HG03060 (cell line): ENCODE measurements around the gene AJAP1.

Experiments
- ATAC-seq: cut with Tn5 transposase; IDR thresholded peaks from one replicate; pipeline ENCODE4 v1.9.1; 2021; ENCODE audit warnings: low read depth, moderate number of reproducible peaks; ENCODE audit not compliant: unreplicated experiment

AJAP1 gene

DNA sequence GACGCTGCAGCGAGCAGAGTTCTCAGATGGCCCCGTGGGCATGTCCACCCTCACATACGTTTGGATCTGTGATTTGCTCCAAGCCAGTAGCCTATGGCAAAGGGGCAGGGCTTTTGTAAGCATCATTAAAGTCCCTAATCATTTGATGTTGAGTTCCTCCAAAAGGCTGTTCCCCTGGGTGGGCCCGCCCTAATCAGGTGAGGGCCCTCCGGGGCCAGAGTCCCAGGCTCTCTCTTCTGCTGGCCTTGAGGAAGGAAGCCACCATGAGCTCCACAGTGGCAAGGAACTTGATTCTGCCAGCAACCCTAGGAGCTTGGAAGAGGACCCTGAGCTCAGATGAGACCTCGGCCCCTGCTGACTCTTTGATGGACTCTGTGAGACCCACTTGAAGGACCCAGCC, 25.4 kb upstream of the AJAP1 start:
- no peak for ATAC-seq

- ATAC-seq, result no peak
Observed at GRCh38 chr1:4630561-4630960, 23.8 kb upstream of the AJAP1 start.

DNA sequence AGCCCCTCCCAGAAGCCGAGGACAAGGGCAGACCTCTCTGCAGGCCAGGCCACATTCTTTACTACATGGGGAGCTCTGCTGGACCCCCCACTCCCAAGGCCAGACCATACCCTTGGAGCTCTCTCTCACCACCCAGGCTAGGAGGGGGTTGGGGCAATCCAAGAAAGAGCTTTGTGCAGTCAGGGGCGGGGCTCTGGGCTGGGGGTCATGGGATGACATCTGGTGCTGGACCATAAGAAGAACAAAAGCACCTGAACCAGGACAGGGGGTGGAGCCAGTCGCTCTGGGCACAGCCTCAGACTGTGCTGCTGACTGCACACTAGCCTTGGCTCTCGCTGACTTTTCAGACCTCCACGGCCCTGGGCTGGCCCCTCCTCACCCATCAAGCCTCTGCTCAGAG, 23.1 kb upstream of the AJAP1 start:
- no peak for ATAC-seq

DNA sequence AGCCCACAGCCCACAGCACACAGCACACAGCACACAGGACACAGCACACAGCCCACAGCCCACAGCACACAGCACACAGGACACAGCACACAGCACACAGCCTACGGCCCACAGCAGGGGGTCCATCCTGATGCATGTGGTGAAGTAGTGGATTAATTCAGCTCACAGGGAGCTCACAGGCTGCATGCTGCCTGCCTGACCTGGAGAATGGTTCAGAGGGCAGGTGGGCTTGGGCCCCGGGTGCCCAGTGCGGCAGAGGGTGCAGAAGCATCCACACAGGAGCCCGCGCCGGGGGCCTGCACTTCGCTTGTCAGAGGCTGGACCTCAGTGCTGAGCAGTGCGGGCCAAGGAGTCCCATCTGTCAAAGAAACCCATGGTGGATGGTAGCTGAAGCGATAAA, 21.1 kb upstream of the AJAP1 start:
- ATAC-seq, result no peak

GRCh38 chr1:4634156-4634792, 20.1 kb upstream of the AJAP1 start:
- ATAC-seq, result no peak

DNA sequence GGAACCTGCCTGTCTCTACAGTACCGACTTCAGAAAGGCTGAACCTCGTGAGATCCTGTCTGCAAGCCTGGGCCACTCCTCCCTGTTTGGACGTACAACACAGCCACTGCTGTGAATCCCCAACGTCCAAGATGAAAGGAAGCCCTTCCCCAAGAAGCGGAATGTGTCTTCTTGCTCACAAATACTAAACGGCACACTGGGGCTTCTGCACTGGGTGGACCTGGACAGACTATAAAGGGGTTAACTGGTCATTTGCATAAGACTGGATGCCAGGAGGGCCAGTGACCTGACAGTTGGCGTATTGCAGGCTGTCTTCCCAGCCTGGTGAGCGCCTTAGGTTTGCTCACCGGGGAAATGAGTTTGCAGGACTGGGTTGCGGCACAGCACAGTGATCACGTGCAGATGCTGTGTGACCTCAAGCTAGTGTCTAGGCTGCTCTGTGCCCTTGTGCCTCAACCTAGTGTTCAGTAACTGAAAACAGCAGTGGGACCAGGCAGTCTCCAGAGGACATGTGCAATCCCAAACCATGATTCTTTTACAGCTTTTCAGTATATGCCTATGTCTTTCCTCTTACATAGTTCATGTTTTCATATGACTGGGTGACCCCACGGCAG, 19.5 kb upstream of the AJAP1 start:
- no peak for ATAC-seq

DNA sequence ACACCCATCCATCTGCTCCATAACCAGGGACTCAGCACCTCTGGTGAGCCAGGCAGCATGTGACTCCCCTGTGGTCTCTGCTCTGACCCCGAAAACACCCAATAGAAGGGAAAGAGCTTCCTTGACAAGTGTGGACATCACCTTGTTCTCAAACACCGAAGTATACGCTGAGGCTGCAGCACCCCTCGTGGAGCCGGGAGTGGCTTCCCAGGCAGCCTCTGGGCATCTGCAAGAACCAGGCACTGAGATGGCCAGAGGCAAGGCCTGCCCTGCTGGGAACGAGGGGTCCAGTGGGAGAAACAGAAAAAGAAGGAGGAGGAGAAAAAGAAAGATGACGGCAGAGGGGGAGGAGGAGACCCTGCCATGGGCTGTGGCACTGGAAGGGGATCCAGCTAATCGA, 18.2 kb upstream of the AJAP1 start:
- ATAC-seq, result no peak

DNA sequence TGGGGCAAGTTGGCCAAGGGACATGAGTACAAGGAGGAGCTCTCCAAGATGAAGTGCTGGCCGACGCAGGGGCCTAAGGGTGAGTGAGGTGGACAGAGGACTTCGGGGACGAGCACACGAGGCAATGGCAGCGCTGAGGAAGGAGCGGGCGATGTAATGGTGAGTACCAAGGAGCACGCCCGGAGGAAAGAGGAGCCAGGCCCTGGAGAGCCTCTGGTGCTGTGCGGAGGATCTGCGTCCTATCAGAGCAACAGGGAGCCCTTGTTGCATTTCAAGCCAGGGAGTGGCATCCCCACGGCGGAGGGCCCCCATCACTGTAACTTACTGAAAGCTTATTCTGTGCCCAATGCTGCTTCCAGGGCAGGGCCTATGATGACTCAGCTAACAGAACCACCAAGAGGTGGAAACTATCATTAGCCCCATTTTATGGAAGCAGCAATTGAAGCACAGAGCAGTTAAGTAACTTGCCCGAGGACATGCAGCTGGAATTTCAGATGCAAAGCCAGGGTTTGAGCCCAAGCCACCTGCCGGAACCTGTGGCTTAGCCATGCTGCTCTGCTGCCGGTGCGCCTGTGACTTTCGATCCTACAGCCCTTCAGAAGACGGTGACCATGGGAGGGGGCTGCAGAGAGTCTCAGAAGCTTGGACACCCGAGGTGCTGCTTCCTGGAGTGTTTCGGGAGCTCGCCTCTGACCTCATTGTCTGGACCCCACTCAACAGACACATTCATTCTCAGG, 17.6 kb upstream of the AJAP1 start:
- no peak for ATAC-seq

- ATAC-seq, result no peak
Observed at GRCh38 chr1:4637616-4638344, 16.6 kb upstream of the AJAP1 start.

GRCh38 chr1:4638345-4638729, 16.1 kb upstream of the AJAP1 start:
- ATAC-seq, result no peak

DNA sequence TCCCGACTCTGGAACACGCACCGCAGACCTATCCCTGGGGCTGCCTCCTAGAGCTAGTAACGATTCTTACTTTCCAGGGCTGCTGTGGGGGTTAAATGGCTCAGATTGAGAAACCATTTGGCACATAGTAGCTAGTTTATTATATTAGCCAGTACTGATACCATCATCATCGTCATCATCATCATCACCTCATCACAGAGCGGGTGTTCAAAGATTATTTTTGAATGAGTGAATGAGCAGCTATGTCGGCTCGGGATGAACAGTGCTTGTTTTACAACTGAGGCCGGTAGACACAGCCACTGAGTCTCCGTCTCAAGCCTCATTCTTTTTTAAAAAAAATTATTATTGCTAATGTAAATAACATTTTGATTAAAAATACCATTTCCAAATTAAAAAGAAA, 13.5 kb upstream of the AJAP1 start:
- ATAC-seq, result no peak

DNA sequence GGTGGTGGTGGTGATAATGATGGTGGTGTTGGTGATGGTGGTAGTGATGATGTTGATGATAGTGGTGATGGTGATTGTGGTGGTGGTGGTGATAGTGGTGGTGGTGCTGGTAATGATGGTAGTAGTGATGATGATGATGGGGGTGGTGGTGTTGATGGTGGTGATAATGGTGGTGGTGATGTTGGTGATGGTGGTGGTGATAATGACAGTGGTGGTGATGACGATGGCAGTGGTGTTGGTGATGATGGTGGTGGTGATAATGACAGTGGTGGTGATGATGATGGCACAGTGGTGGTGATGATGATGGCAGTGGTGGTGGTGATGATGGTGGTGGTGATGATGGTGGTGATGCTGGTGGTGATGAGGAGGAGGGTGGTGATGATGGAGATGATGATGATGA, 7.0 kb upstream of the AJAP1 start:
- ATAC-seq, result no peak

DNA sequence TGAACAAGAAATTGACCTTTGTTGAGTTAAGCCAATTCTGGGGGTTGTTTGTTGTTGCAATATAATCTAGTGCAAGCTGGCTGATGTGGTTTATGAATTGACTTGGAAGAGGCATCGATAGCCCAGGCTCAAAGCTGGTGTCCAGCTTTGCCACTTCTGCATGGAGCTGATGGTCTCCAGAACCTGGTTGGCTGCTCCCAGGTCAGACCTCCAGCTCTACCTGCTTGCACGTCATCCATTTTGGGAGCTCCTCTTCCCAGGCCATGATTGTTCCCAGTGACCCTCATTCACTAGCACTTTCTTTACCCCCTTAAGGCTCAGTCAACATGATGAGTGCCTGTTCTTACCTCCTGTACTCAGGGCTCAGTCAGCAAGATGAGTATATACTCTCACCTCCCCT, 5.8 kb upstream of the AJAP1 start:
- ATAC-seq, result no peak

DNA sequence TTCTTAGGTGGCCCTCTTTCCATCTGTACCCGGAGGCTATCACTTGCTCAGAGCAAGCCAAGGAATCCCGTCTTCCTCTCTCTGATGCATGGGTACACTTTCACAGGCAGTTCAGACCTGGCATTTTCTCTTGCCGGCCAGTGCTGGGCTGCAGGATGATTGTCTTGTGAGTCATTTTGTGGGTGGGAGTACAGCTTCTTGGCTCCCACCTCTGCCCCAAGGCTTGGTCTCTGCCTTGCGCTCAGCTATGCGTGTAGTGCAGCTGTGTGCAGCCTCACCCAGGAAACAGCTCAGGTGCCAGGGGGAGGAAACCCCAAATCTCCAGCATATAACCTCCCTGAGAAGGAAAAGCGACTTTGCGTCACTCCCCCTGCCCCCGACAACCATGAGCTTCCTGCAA, 3.9 kb upstream of the AJAP1 start:
- no peak for ATAC-seq

DNA sequence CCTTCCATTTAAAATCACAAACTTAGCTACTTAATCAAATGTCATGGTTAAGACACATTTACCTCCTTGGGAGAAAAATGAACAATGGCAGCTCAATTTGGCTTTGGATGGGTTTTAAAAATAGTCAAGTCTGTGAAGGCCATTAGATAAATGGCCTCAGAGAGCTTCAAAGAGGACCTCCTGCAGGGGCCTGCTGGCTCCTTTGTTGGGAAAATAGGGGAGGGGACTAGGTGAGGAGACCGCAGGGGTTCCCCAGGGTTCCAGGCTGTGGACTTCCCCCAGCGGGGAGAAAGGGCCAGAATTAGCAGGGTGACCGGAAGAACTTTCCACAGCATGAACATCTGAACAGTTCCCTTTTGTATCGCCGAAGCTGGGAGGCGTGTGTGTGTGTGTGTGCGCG, 3.4 kb upstream of the AJAP1 start:
- ATAC-seq, result no peak

GRCh38 chr1:4652631-4653327, 1.6 kb upstream of the AJAP1 start:
- ATAC-seq, result no peak

DNA sequence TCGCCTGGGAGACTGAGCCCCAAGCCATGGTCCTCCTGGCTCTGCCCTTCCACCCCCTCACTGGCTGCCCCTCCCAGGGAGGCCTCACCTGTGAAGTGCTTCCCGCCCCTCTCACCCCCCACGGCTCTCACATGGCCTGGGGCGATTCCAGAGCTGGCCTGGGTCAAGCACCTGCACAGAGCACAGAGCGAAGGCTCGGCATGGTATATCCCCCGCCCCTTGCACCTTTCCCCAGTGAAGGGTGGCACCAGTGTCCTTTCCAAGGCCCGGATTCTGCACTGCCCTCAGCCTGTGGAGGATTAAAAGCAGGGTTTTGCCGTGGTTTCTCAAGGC, 1.1 kb upstream of the AJAP1 start:
- no peak for ATAC-seq

- no peak for ATAC-seq
Observed at GRCh38 chr1:4654764-4655673, 610 bp downstream of the AJAP1 start.

- no peak for ATAC-seq
Observed at GRCh38 chr1:4655674-4656532, 1.5 kb downstream of the AJAP1 start.
